Endothelial cell of umbilical vein (primary cell): Measurements from ENCODE around the gene SYNPO2. TPM values are rescaled to one million over a fixed set of nuclear protein-coding genes. Genes with fewer than 3 reads are reported as not detected.

Source experiments
- BruUV-seq: library from RNA; stranded (reverse); fragments of 400-500 nt; replicated peaks from 2 replicates; lab custom pipeline; 2021; lab: Mats Ljungman, UMichigan
- CTCF ChIA-PET: fragments of 300-600, 350-600 bp; sonication (Branson Sonifier 250); formaldehyde crosslinking; loops from one replicate; lab custom pipeline; 2021; ENCODE audit warnings: antibody characterized with exemption, inconsistent platforms; lab: Charles Lee
- POLR2A ChIA-PET: fragments of 300-600, 350-600 bp; sonication (Branson Sonifier 250); formaldehyde crosslinking; loops from one replicate; lab custom pipeline; 2021; ENCODE audit warnings: antibody characterized with exemption, inconsistent platforms; lab: Charles Lee
- DNase-seq: peaks from one replicate; pipeline ENCODE4 v3.0.0-alpha.2; 2011; ENCODE audit warnings: low read depth, low spot score
- FAIRE-seq: peaks from 2 replicates; lab custom pipeline; 2011; peaks lifted over from hg19 to GRCh38; lab: Jason Lieb, UNC
- H2AFZ ChIP-seq: 2 replicates; pipeline ENCODE4 v1.6.0; 2012; ENCODE audit warnings: low read depth, low read length, control low read depth, inconsistent platforms
- H3K27ac ChIP-seq: 2 replicates; pipeline ENCODE4 v1.5.1; 2011; ENCODE audit warnings: low read depth, mild to moderate bottlenecking, control low read depth, low read length, moderate library complexity; ENCODE audit not compliant: insufficient read depth
- H3K27me3 ChIP-seq, 2 experiments: 2 replicates each; pipeline versions ENCODE4 v1.6.0 to v1.6.1; 2011; ENCODE audit warnings: low read length in 2 of 2, mixed read lengths in 1 of 2; ENCODE audit not compliant: control insufficient read depth in 2 of 2, insufficient read depth in 2 of 2
- H3K36me3 ChIP-seq, 2 experiments: 2 replicates in 1 of 2; 3 replicates in 1 of 2; pipeline ENCODE4 v1.5.1; 2011; ENCODE audit warnings: low read length in 2 of 2, mild to moderate bottlenecking in 1 of 2, moderate library complexity in 1 of 2; ENCODE audit not compliant: control insufficient read depth in 2 of 2, insufficient read depth in 2 of 2; ENCODE audit errors: extremely low read depth in 1 of 2
- H3K4me1 ChIP-seq: 3 replicates; pipeline ENCODE4 v1.5.1; 2011; ENCODE audit warnings: mild to moderate bottlenecking, low read length; ENCODE audit not compliant: control insufficient read depth, insufficient read depth; ENCODE audit errors: extremely low read depth
- H3K4me2 ChIP-seq: 2 replicates; pipeline ENCODE4 v1.6.1; 2011; ENCODE audit warnings: low read length, control low read depth, mixed read lengths; ENCODE audit not compliant: insufficient read depth
- H3K4me3 ChIP-seq, 3 experiments: fragments of 200-600 bp in 1 of 3; sonication (generic), shearing (Covaris generic) in 1 of 3; replicated peaks in 1 of 3; 2 replicates each; pipeline ENCODE4 v1.5.1; 2011 to 2016; ENCODE audit warnings: control low read depth in 3 of 3, low read length in 3 of 3, mild to moderate bottlenecking in 2 of 3, inconsistent platforms in 1 of 3, low read depth in 1 of 3, moderate library complexity in 1 of 3; ENCODE audit not compliant: insufficient read depth in 1 of 3
- H3K79me2 ChIP-seq: 2 replicates; pipeline ENCODE4 v1.6.0; 2012; ENCODE audit warnings: low read length, inconsistent platforms; ENCODE audit not compliant: control insufficient read depth, insufficient read depth
- H3K9ac ChIP-seq: replicated peaks from 2 replicates; pipeline ENCODE3; 2011; ENCODE audit warnings: low read length, control low read depth; ENCODE audit not compliant: insufficient read depth; ENCODE audit errors: extremely low read depth
- H3K9me1 ChIP-seq: replicated peaks from 3 replicates; pipeline ENCODE4 v1.6.0; 2011; ENCODE audit warnings: mild to moderate bottlenecking, low read length; ENCODE audit not compliant: control insufficient read depth, insufficient read depth; ENCODE audit errors: extremely low read depth
- H3K9me3 ChIP-seq: replicated peaks from 2 replicates; pipeline ENCODE4 v1.5.1; 2012; ENCODE audit warnings: low read length, inconsistent platforms; ENCODE audit not compliant: control insufficient read depth, insufficient read depth
- H4K20me1 ChIP-seq: replicated peaks from 2 replicates; pipeline ENCODE3; 2011; ENCODE audit warnings: mild to moderate bottlenecking, low read length; ENCODE audit not compliant: control insufficient read depth, insufficient read depth; ENCODE audit errors: extremely low read depth
- CTCF ChIP-seq, 2 donors: IDR thresholded peaks; 1 replicate in 1 of 2; 2 replicates in 1 of 2; pipeline ENCODE4 v1.5.1; 2011; ENCODE audit warnings: low read length in 2 of 2, mild to moderate bottlenecking in 2 of 2, moderate library complexity in 2 of 2, control low read depth in 1 of 2, inconsistent platforms in 1 of 2, low read depth in 1 of 2; ENCODE audit not compliant: insufficient read depth in 1 of 2; ENCODE audit errors: extremely low read depth in 1 of 2
- EZH2 ChIP-seq: IDR thresholded peaks from 2 replicates; pipeline ENCODE4 v1.6.1; 2012; ENCODE audit warnings: borderline replicate concordance, low read depth, mild to moderate bottlenecking, moderate library complexity, low read length, inconsistent platforms; ENCODE audit not compliant: severe bottlenecking
- FOS ChIP-seq: IDR thresholded peaks from 2 replicates; pipeline ENCODE4 v1.6.1; 2011; ENCODE audit warnings: mild to moderate bottlenecking, low read length, moderate library complexity, borderline replicate concordance; ENCODE audit not compliant: insufficient read depth
- GATA2 ChIP-seq: IDR thresholded peaks from 2 replicates; pipeline ENCODE4 v1.7.0; 2011; ENCODE audit warnings: low read depth, mild to moderate bottlenecking, moderate library complexity, mixed read lengths, low read length; ENCODE audit not compliant: insufficient read length, insufficient read depth
- JUN ChIP-seq: IDR thresholded peaks from 2 replicates; pipeline ENCODE4 v1.6.1; 2011; ENCODE audit warnings: borderline replicate concordance, low read depth; ENCODE audit not compliant: insufficient read length, insufficient read depth
- MAX ChIP-seq: IDR thresholded peaks from 2 replicates; pipeline ENCODE4 v1.6.1; 2011; ENCODE audit not compliant: insufficient read depth, insufficient read length
- MYC ChIP-seq: IDR thresholded peaks from one replicate; pipeline ENCODE4 v1.6.1; 2011; ENCODE audit warnings: mild to moderate bottlenecking, low read depth, low read length
- POLR2A ChIP-seq: IDR thresholded peaks from 2 replicates; pipeline ENCODE4 v1.6.1; 2012; ENCODE audit warnings: low read depth, mild to moderate bottlenecking, control low read depth, low read length
- POLR2AphosphoS5 ChIP-seq: IDR thresholded peaks from 2 replicates; pipeline ENCODE4 v1.6.1; 2012; ENCODE audit warnings: low read depth, mild to moderate bottlenecking, control low read depth, low read length, moderate library complexity; ENCODE audit not compliant: insufficient read depth
- dilution Hi-C: fragments of 300-500 bp; cut with MboI; formaldehyde crosslinking; loops from one replicate; pipeline ENCODE4 v1.15.0; 2019; ENCODE audit warnings: low sequenced_read_pairs; ENCODE audit not compliant: extremely low pct_ligation_motif_present
- intact Hi-C: fragments of 100-400 bp; cut with micrococcal nuclease; formaldehyde crosslinking; loops from one replicate; pipeline ENCODE4 v1.10.0; 2022
- polyA plus RNA-seq, 4 experiments: library from polyadenylated mRNA; depleted of rRNA in 3 of 4; stranded (reverse) in 3 of 4; unstranded in 1 of 4; fragments of >200 nt; gene quantifications; 2 replicates each; pipeline versions ENCODE4 v1.2.1 to v1.2.3, GENCODE V29; 2011 to 2012; ENCODE audit warnings: missing spikeins in 1 of 4
- total RNA-seq: library from RNA; stranded (reverse); gene quantifications from 2 replicates; pipeline ENCODE4 v1.2.3, GENCODE V29; 2021

The SYNPO2 gene
- total and polyA plus RNA-seq, 2 donors (not counting 3 experiments of a cell fraction or from before 2014, with no cell fraction given) = 0.06 to 0.13 TPM

- BruUV-seq = no TSS peak
- intact Hi-C loops = loop anchor here (1.0 to 5.0 kb wide), 5 partner anchors 81 to 304 kb away; partner anchors contain the start of genes SEC24D and SYNPO2
- Histone ChIP-seq H3K4me2 (no peak overlapping the region), H3K9me1 (no peaks in the 10 kb centered on the region), H2AFZ (peak overlapping the region; percentile 20), H3K79me2 (no peaks in the 10 kb centered on the region), H3K9me3 (no peaks in the 10 kb centered on the region), H3K27ac (no peak overlapping the region), H3K27me3 (no peaks in the 10 kb centered on the region), H3K9ac (no peak overlapping the region), H3K4me3 (no peak overlapping the region), H3K36me3 (no peaks in the 10 kb centered on the region), H4K20me1 (no peaks in the 10 kb centered on the region), H3K4me1 (no peaks in the 10 kb centered on the region)
- dilution Hi-C loops = no loop called here
- ChIA-PET CTCF (interaction anchor here (0.6 to 7.3 kb wide), 11 partner anchors 12 to 545 kb away, joined by 3 to 79 read pairs (median 5); partner anchors contain the start of gene SEC24D), POLR2A (no interaction called here)
- FAIRE-seq (peak; percentile 50), DNase-seq (no peak)
- TF ChIP-seq MAX (no peak), MYC (no peak), POLR2AphosphoS5 (no peak), CTCF (IDR thresholded peaks at IDR 0.05; ENCODE audit: extremely low read depth in 1 of 2, insufficient read depth in 1 of 2, low read depth in 1 of 2, low read length in 2 of 2) (no peak), EZH2 (no peak), POLR2A (no peak), FOS (no peak), JUN (no peak), GATA2 (no peak)
These were observed 80.2 kb downstream of the SYNPO2 start for GRCh38 chr4:118968813-118969212.
